ENCODE measurements around the gene ATXN10.
"Not testable (repeated sequence)": the region's sequence is repeated elsewhere in the genome, so short reads cannot be mapped to it uniquely, and the experiment has no call there.

ATXN10 gene

GRCh38 chr22:45644714-45645113 is 26.9 kb upstream of the ATXN10 start:
- no peak for FAIRE-seq

DNA sequence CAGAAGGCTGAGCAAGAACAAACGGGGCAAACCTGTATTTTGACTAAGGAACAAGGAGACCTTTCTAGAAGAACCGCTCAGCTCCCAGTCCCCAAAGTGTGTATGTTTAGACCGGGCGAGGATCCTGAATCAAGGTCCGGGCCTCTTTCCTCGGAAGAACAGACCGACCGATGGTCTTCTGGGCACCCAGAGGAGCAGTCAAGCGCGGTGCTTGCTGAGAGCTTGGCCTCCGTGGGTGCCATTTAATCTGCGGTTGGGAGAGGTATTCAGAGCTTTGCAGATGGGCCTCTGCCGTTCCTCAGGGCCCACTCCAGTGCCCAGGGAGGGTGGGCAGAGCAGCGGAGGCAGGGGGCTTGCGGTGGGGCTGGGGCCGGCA is 26.5 kb upstream of the ATXN10 start:
- no peak for FAIRE-seq

DNA sequence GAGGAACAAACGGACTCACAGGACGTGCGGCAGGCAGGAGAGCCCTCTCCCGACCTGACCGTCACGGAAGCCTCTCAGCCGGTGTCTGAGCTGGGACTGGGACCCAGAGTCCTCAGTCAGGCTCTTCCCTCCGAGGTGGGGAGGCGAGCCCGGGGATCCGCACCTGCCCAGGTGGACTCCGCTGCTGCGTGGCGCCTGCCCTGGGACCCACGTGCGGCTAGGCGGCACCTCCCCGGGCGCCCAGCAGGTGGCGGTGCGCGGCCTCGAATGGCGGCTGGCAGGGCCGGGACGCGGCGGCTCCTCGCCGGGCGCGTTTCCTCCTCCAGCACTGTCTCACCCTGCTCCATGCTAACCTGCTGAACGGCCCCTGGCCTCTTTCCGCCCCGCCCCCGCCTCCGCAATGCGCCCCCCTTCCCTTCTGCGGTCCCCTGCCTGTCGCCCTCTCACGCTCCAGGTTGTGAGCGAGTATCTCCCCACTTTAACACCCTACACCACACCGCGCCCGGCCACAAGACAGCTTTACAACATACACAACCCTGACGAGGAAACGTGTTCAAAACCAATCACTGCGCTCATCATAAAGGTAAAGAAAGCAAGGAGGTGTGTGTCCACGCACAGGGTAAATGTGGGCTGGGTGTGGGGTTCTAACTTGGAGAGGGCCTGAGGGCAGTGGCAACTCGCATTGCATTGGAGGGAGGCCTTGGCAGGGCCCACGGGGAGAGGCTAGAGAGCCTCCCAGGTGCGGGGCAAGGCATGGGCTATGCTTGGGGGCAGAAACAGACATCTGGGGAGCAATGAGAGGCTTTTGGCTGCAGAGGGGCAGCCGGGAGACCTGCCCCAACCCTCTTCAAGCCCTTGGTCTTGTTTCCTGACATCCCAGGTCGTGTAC is 25.9 kb upstream of the ATXN10 start:
- FAIRE-seq = no peak

- no peak for FAIRE-seq
Measured at GRCh38 chr22:45647532-45648225, 24.0 kb upstream of the ATXN10 start.

DNA sequence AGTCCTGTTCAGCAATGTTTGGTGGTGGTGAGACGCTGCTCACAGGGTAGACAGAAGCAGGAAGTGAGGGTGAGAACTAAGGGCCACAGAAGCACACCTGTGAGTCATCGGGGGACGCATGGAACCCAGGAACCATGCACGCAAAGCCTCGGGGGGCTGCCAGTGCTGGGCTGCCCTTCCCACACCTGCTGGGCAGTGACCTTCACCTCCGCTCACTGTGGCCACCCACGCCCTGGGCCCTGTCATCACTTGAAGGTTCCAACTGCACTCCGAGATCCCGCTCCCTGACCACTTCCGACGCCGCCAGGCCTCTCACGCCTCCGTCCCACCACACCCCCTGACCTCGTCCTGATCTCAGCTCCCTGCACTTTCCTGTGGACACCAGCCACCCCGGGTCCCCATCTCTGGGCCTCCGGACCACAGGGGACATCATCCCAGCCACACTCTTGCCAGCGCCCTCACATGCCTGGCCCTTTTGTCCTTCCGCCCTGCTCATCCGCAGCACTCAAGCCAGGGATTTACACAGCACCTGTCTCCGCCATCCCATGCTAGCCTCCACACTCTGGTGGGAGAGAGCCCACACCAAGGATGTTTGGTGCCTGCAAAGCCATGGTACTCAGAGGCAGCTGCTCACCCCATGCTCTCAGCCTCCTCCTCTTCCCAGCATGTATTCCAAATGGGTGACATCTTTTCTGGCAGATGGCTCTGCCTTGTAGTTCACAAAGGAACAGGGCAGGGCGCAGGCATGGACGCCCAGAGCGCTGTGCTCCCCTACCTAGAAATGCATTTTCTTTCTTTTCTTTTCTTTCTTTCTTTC is 23.1 kb upstream of the ATXN10 start:
- no peak for FAIRE-seq

DNA sequence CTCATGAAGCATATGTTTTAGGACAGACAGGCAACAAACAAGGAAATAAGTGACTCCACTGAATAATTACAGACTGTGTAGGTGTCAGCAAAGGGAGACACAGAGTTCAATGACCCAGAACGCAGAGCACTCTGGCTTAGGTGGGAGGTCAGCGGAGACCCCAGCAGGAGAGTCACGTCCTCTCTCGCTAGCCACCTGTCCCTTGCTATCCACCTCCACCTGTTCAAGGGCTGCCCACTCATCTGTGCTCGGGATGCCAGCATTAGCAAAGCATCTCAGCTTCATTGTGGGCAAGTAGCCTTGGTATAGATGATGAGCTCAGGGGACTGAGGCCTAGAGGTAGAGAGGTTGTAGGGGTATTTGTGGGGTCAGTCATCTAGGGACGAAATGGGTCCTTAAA is 21.8 kb upstream of the ATXN10 start:
- no peak for FAIRE-seq

- FAIRE-seq = no peak
Measured at GRCh38 chr22:45650721-45651120, 20.9 kb upstream of the ATXN10 start.

DNA sequence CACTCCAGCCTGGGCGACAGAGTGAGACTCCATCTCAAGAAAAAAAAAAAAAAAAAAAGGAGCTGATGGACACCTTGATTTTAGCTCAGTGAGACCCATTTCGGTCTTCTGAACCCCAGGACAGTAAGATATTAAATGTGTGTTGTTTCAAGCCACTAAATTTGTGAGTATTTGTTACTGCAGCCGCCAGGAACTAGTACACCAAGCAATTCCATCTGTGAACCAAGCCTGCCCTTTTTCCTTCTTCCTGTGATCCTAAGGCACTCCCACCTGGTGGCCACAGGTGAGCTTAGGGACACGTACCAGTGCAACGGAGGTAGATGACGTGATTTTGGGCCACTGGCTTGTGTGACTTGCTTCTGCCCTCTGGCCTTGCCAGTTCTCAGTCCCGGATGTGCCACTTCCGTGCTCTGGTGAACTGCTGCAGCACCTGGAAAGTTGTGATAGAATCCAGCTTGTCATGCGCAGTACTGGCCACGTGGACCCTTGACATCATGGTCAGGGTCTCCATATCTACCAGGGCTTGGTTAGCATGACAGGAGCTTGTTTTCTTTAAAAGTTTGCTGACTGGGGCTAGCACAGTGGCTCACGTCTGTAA is 19.6 kb upstream of the ATXN10 start:
- no peak for FAIRE-seq

GRCh38 chr22:45656577-45656976 is 15.1 kb upstream of the ATXN10 start:
- FAIRE-seq = no peak

DNA sequence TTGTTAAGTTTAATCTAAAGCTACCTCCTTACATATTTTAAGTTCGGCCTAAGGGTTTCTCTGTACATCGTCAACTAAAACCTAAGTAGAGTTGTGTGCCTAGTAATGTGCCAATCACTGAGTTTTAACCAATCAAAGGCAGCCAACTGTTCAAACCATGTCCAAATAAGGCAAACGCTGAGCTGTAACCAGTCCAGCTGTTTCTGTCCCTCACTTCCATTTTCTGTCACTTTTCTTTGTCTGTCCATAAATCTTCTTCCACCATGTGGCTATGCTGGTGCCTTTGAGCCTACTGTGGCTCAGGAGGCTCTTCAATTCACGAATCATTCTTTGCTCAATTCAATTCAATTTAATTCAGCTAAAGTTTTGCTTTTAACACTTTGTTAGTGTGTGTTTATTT is 13.9 kb upstream of the ATXN10 start:
- FAIRE-seq = no peak

- FAIRE-seq = no peak
Measured at GRCh38 chr22:45664136-45664646, 7.4 kb upstream of the ATXN10 start.

DNA sequence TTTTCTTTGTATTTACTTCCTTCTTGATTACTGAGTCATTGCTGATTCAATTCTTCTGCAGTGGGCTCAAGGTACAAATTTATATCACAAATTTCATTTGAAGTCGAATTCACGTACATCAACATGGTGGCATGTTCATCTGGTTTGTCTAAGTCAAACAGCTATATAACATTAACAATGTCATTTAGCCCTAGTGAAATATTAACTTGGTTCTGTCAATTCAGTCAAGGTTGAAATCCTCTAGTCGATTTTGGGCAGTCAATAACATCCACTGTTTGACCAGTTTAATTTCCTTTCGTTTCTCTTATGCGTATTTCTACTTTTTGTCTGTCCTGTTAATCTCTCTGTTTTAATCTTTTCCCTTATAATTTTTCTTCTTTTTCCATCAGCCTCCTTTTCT is 4.1 kb upstream of the ATXN10 start:
- FAIRE-seq = no peak

DNA sequence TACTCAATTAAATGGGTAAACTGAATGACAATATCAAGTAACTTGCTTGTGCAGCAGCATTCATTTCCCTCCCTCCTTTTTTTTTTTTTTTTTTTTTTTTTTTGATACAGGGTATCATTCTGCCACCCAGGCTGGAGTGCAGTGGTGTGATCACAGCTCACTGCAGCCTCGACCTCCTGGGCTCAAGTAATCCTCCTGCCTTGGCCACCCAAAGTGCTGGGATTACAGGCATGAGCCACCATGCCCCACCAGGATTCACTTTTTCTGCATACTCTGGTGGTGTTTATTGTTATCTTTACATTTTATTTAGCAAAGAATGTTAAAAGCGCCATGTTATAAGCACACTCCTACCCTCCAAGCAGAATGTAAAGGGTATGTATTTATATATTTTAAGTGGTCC is 1.3 kb upstream of the ATXN10 start:
- not testable (repeated sequence) for FAIRE-seq

DNA sequence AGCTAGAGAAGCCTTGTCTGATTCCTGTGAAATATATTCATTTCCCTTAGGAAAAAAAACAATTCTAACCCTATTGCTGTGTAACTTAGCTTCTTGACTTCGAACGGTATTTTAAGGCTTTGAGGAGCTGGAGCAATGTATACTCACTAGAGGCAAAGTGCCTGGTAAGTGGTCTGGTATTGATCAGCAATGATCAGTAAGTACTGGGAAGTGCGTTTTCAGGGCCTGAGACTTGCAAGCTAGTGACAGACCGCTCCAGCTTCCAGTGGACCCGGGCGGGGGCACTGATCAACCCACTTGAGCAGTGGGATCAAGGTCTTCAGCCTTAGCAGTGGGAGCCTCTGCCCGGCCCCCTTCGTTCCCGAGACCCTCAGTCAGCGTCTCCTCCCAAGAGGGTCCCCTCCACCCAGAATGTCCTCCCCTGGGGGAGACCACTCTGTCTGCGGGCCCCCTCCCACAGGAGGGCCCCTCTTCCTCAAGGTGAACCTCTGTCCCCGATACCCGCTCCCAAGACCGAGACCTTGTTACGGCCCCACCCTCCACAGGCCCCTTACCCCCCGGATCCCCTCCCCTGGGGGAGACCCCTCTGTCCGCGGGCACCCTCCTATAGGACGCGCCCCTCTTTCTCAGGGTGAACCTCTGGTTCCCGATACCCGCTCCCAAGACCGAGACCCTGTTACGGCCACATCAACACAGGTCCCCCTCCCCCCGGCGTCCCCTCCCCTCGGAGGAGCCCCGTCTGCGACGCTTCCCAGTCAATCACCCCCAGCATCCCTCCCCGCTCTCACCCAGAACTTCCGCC is 452 bp upstream of the ATXN10 start:
- no peak for FAIRE-seq

GRCh38 chr22:45672564-45673481 is 1.2 kb downstream of the ATXN10 start:
- FAIRE-seq = no peak

DNA sequence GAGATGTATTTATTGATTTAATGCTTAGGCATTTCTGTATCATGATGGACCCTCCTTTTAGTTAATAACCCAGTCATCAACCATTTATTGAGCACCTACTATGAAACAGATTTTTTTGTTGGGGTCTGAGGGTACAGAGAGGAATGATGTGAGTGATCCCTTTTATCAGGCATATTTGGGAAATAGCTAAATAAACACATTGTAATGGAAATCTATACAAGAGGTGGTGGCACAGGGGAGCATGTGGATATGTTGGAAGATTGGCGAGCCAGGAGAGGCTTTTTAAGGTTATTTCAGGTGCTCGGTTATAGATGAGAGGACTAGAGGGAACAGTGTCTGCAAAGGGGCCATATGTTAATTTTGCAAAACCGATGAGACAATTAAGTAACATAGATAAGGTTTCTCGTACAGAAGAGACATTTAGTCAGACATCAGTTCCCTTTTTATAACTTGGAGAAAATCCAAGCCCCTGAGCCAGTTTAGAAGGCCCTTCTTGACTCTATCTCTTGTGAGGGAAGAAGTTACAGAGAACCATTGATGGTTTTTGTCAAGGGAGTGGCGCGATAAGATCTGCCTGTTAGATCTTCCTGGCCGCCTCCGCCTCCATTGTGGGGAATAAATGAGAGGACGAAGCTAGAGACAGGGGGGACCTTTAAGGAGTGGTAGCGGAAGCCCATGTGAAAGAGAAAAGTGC is 2.0 kb downstream of the ATXN10 start:
- FAIRE-seq = no peak

GRCh38 chr22:45676024-45676423 is 4.4 kb downstream of the ATXN10 start:
- no peak for FAIRE-seq

DNA sequence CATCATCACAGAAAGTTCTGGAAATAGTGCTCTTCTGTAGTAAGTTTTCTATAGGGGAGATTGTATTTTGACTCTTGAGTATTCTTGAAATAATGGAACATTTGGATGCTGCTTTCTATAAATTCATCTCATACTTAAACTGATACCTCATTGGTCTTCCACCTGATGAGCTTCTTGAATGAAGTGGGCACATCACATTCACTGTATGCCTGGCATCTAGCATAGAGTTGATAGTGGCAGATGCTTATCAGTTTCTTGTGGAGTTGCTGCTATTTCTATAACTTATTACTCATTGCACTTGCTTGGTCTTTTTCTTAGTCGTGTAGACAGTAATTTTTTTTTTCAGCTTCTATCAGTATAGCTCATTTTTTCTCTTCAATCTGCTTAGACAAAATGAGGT is 5.4 kb downstream of the ATXN10 start:
- FAIRE-seq = no peak

- no peak for FAIRE-seq
Measured at GRCh38 chr22:45678961-45679912, 7.6 kb downstream of the ATXN10 start.
